Lower leg skin (tissue), 3 donors: Measurements from ENCODE around the gene HEPN1.

Experiments
- CTCF ChIP-seq, 3 donors: fragments of 450-650 bp; IDR thresholded peaks; one replicate each; pipeline ENCODE4 v1.5.1; 2016; ENCODE audit warnings: antibody characterized with exemption in 3 of 3, mild to moderate bottlenecking in 3 of 3, moderate library complexity in 2 of 3
- POLR2A ChIP-seq, 2 donors: fragments of 450-650 bp; IDR thresholded peaks; one replicate each; pipeline ENCODE4 v1.6.1; 2016 to 2017; ENCODE audit warnings: antibody characterized with exemption in 2 of 2, mild to moderate bottlenecking in 1 of 2, moderate library complexity in 1 of 2

DNA sequence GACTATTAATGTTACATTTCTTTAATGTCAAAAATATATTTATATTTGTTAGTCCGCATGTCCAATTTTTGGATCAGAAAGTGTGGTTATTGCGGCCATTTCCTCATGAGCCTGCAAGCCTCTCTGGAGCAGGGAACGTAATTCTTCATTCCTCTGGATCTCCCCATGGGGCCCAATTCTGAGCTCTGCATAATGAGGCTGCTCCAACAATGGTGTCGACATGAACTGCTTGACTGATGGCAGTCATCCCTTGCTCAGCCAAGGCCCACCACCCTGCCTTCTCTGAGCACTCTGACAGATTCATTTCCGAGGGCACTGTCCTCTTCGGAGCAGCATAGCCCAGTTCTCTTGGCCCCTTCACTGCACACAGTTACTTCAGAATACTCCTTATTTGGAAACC, 19.9 kb downstream of the HEPN1 start:
- no peak for TF ChIP-seq CTCF (IDR thresholded peaks at IDR 0.05)
- TF ChIP-seq POLR2A (IDR thresholded peaks at IDR 0.05) = no peak
